HUES48 (cell line): Measurements from ENCODE around the gene GRIFIN.

Experiments
- H3K27ac ChIP-seq: one replicate; pipeline ENCODE4 v1.7.0; 2013; ENCODE audit warnings: low read depth, low read length, inconsistent platforms
- H3K27me3 ChIP-seq: 2 replicates; pipeline ENCODE4 v1.6.1; 2013; ENCODE audit warnings: mild to moderate bottlenecking, low read length; ENCODE audit not compliant: control insufficient read depth, insufficient read depth
- H3K36me3 ChIP-seq: 2 replicates; pipeline ENCODE4 v1.6.1; 2013; ENCODE audit warnings: low read length; ENCODE audit not compliant: control insufficient read depth, insufficient read depth
- H3K4me1 ChIP-seq: 2 replicates; pipeline ENCODE4 v1.6.1; 2013; ENCODE audit warnings: mild to moderate bottlenecking, low read length; ENCODE audit not compliant: control insufficient read depth, insufficient read depth
- H3K4me3 ChIP-seq: 2 replicates; pipeline ENCODE4 v1.5.1; 2013; ENCODE audit warnings: mild to moderate bottlenecking, low read depth, low read length
- H3K9ac ChIP-seq: 2 replicates; pipeline ENCODE4 v1.6.1; 2013; ENCODE audit warnings: mild to moderate bottlenecking, low read depth, low read length, moderate library complexity
- H3K9me3 ChIP-seq: 2 replicates; pipeline ENCODE4 v1.6.1; 2013; ENCODE audit warnings: low read length; ENCODE audit not compliant: control insufficient read depth, insufficient read depth

The GRIFIN gene

DNA sequence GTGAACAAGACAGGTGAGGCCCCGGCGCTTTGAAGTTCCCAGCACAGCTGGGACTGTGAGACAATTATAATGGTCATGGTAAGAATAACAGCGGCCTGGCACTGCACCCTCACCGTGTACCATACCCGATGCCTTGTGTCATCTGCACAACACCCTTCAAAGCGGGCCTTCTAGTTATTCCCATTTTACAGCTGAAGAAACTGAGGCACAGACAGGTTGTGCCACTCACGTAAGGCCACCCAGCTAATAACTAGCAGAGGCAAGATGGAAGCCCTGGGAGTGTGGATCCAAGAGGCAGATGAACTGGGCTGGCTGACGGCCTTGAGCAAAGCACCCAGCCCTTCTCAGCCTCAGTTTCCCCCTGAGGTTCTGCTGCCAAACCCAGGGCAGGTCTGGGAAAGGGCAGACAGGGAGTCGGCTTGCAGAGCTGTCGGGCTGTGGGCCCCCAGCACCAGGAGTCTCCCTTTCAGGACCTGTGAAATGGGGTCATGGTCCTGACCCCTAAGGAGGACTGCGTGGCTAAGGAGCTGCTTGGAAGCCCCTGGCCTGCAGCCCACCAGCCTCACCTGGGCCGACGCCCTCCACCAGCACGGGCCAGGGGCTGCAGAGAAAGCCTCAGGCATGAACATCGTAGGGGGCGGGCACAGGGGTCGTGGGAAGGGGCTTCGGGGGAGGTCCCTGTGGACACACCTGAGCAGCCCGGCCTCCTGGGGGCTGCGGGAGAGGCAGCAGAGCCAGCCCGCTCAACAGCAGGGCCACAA, 28.1 kb upstream of the GRIFIN start:
- Histone ChIP-seq H3K27me3 (no peaks in the 10 kb centered on the region), H3K36me3 (no peaks in the 10 kb centered on the region), H3K9ac (no peak overlapping the region), H3K4me3 (no peak overlapping the region), H3K4me1 (peaks cover 9% of the 10 kb centered on the region), H3K27ac (no peak overlapping the region), H3K9me3 (no peaks in the 10 kb centered on the region)

DNA sequence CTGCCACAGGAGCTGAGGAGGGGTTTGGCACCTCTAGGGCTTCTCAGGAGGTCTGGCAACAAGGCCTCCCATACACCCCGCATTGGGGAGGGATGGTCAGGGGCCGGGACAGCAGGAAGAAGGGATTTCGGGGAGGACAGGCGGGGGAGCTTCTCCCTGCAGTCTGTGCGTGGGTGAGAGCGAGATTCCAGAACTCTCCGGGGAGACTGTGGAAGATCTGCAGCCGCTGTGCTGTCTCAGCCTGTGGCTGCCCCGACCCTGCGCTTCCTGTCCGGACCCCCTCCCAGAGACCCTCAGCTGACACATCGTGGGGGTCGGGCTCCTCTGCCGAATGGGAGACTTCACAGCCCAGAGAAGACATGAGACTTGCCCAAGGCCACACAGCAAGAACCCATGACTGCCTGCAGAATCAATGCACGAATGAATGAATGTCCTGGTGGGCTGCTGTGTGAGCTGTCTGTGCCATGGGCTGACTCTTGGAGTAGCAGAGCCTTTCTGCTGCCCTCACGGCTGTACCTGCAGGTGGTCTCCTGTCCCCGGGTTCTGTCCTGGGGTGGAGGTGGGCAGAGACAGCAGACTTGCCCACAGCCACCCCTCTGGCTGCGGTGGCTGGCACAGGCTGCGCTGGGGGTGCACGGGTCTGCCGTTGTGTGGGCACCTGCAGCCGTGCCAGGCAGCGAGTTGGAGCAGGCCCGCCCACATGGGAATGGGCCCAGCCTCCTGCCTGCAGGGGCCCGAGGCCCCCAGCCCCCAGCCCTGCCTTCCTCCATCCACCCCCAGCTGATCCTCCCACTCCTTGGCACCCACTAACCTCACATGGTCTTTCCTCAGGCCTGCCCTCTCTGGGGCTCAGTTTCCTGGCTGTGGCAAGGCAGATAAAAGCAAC, 27.1 kb upstream of the GRIFIN start:
- no peak overlapping the region for H3K27ac ChIP-seq

DNA sequence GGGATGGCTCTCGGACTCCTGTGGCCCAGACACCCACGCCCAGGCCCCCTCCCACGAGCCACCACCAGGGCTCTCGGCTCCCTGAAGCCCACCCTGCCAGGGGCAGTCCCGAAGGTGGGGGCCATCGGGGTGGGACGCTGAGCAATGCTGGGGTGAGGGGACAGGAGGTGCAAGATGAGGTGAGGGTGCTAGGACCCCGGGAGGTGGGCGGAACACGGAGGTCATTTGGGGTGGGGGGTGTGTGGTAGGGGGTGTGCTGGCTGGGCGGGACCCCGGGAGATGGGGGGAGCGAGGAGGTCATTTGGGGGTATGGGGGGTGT, 26.4 kb upstream of the GRIFIN start:
- peaks cover 24% of the 10 kb centered on the region for H3K4me1 ChIP-seq
- H3K27ac ChIP-seq, result no peak overlapping the region
- no peaks in the 10 kb centered on the region for H3K36me3 ChIP-seq
- no peak overlapping the region for H3K4me3 ChIP-seq
- no peaks in the 10 kb centered on the region for H3K27me3 ChIP-seq
- no peaks in the 10 kb centered on the region for H3K9me3 ChIP-seq
- H3K9ac ChIP-seq, result no peak overlapping the region

More for the DNA sequence above, 27.1 kb upstream of the GRIFIN start:
- Histone ChIP-seq H3K4me3 (no peak overlapping the region), H3K9me3 (no peaks in the 10 kb centered on the region), H3K9ac (no peak overlapping the region), H3K36me3 (no peaks in the 10 kb centered on the region), H3K27me3 (no peaks in the 10 kb centered on the region), H3K4me1 (peaks cover 20% of the 10 kb centered on the region)

DNA sequence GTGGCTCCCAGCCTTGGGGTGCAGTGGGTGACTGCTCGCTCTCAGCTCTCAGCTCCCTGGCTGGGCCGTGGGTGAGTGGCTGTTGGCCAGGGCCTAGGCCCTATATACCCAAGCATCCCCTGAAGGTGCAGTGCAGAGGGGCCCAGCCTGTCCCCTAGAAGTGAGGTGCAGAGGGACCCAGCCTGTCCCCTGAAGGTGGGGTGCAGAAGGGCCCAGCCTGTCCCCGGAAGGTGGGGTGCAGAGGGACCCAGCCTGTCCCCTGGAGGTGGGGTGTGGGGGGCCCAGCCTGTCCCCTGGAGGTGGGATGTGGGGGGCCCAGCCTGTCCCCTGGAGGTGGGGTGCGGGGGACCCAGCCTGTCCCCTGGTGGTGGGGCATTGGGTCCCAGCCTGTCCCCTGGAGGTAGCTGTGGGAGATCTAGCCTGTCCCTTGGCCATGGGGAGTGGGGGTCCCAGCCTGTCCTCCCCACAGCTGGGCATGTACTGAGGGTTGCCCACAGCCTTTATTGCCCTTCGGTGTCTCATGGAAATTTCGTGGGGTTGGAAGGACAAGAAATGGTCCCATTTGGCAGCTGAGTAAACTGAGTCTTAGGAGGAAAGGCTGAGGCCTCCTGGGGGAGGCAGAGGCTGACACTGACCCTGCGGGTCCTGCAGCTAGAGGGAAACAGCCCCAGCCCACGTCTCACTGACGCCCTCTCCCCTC, 25.9 kb upstream of the GRIFIN start:
- Histone ChIP-seq H3K27ac (no peak overlapping the region), H3K36me3 (no peaks in the 10 kb centered on the region), H3K4me3 (no peak overlapping the region), H3K9me3 (no peaks in the 10 kb centered on the region), H3K4me1 (peaks cover 24% of the 10 kb centered on the region), H3K27me3 (no peaks in the 10 kb centered on the region), H3K9ac (no peak overlapping the region)

DNA sequence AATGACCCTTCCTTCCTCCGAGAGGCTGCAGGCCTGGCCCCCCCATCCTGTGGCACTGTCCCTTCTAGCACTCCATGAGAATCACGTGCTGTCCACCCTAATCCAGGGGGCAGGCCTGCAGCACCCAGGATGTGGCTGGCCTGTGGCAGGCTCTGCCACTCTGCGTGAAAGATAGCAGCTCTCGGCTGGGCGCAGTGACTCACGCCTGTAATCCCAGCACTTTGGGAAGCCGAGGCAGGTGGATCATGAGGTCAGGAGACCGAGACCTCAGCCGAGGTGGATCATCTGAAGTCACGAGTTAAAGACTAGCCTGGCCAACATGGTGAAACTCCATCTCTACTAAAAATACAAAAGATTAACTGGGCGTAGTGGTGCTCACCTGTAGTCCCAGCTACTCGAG, 24.5 kb upstream of the GRIFIN start:
- no peaks in the 10 kb centered on the region for H3K27me3 ChIP-seq
- no peaks in the 10 kb centered on the region for H3K36me3 ChIP-seq
- H3K4me3 ChIP-seq, result no peak overlapping the region
- peak overlapping the region; percentile 64 for H3K27ac ChIP-seq
- H3K9me3 ChIP-seq, result no peaks in the 10 kb centered on the region
- peaks cover 24% of the 10 kb centered on the region for H3K4me1 ChIP-seq
- no peak overlapping the region for H3K9ac ChIP-seq

DNA sequence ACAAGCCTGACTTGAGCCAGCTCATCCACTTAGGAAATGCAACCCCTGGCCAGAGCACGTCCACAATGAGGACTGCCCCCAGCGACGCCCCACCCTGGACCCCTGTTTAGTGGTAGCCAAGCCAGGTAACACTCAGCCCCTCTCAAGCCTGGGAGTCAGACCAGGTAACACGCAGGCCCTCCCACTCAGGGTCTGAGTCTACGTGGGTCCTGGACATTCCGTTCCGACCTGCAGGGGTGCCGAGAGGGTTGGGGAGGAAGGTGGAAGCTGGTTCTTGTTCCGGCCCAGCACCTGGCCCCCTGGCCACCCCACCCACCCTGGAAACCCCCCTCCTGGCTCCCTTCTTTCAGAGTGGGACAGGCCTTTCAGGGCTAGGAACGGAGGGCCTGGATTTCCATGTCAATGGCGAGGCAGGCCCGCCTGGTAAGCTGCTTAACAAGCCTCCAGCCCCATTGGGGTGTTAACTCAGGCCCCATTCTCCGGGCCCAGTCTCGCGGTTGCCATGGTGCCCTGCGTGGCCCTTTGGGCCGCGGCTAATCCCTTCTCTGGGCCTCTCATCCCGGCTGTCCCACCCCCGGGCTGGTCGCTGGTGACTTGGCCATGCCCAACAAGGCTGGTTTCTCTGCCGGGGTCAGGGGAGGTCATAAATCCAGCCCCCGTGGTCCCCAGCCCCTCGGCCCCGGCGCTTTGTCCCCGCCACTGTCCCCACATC, 23.7 kb upstream of the GRIFIN start:
- no peaks in the 10 kb centered on the region for H3K9me3 ChIP-seq
- no peak overlapping the region for H3K9ac ChIP-seq
- H3K4me3 ChIP-seq, result no peak overlapping the region
- H3K27ac ChIP-seq, result peak overlapping the region; percentile 64
- peaks cover 28% of the 10 kb centered on the region for H3K4me1 ChIP-seq
- no peaks in the 10 kb centered on the region for H3K36me3 ChIP-seq
- H3K27me3 ChIP-seq, result no peaks in the 10 kb centered on the region

DNA sequence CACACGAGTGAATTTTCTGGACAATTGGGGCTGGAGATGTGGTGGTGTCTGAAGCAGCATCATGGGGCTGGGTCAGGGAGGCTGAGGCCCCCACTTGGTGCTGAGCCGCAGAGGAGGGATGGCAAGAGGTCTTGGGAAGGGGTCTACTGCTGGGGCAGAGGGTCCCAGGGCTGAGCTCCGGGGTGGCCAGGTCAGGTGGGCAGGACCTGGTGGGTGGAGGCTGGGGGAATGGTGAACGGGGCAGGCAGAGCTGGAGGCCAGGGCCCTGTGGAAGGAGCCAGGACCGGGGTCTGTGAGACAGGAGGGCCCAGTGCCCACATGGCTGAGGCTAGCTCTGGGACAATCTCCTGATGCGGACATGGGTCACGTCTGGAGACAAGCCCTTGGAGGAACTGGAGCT, 23.0 kb upstream of the GRIFIN start:
- H3K4me3 ChIP-seq, result no peak overlapping the region
- peaks cover 28% of the 10 kb centered on the region for H3K4me1 ChIP-seq
- H3K9ac ChIP-seq, result no peak overlapping the region
- no peaks in the 10 kb centered on the region for H3K36me3 ChIP-seq
- H3K27me3 ChIP-seq, result no peaks in the 10 kb centered on the region
- H3K9me3 ChIP-seq, result no peaks in the 10 kb centered on the region
- H3K27ac ChIP-seq, result peak overlapping the region; percentile 64

DNA sequence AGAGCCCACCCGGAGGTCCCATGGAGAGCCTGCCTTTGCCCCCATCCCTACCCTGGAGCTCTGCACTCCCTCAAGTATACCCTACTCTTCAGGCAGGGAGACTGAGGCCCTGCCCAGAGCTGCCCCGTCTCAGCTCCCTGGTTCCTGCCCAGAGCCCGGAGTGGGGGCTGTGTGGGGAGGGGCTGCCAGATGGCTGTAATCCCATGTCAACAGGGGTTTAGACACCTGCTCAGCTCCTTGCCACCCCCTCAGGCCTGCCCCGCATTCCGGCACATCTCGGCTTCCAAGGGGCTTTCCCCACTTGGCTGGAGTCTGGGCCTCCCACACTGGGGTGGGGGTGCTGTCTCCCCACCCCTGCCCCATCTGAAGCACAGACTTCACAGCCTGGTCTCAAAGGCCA, 22.5 kb upstream of the GRIFIN start:
- Histone ChIP-seq H3K27ac (no peak overlapping the region), H3K4me1 (peaks cover 28% of the 10 kb centered on the region), H3K9me3 (no peaks in the 10 kb centered on the region), H3K4me3 (no peak overlapping the region), H3K36me3 (no peaks in the 10 kb centered on the region), H3K9ac (no peak overlapping the region), H3K27me3 (no peaks in the 10 kb centered on the region)

DNA sequence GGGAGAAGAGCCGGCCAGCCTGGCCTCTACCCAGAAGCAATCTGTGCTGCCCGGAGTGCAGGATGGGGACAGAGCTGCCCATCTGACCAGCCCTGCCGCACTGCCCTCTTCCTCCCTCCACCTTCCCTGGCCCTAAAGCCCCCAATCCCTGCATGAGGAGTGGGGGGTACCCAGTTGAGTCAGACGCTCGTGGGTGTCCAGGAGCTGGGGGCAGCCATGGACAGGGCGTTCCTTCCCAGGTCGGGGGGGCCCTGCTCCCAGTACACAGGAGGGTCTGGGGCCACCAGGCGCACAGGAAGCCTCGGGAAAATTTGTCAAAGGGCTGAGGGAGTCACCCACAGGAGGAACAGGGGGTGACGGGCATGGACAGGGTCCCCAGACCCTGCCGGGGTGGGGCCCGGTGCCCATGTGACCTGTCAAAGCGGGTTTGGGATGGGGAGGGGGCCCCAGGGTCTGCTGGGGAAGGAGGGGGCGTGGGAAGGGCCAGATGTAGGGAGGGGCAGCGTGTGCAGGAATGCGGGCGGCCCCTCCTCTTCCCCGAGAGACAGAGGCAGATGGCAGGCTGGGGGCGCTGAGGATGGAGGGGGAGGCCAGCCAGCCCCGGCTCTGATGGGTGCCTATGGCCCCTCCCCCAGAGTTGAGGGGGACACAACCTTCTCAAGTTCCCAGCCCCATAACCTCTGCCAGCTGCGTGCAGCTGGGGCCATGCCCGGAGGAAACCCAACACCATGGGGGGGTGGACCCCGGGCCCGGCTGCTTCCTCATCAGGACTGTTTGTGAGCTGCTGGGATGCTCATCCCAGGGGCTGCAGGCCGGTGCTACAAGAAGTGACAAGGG, 21.5 kb upstream of the GRIFIN start:
- H3K4me3 ChIP-seq, result no peak overlapping the region
- H3K36me3 ChIP-seq, result no peaks in the 10 kb centered on the region
- H3K27ac ChIP-seq, result peak overlapping the region; percentile 28
- no peaks in the 10 kb centered on the region for H3K9me3 ChIP-seq
- no peaks in the 10 kb centered on the region for H3K27me3 ChIP-seq
- H3K9ac ChIP-seq, result no peak overlapping the region
- H3K4me1 ChIP-seq, result peaks cover 28% of the 10 kb centered on the region

DNA sequence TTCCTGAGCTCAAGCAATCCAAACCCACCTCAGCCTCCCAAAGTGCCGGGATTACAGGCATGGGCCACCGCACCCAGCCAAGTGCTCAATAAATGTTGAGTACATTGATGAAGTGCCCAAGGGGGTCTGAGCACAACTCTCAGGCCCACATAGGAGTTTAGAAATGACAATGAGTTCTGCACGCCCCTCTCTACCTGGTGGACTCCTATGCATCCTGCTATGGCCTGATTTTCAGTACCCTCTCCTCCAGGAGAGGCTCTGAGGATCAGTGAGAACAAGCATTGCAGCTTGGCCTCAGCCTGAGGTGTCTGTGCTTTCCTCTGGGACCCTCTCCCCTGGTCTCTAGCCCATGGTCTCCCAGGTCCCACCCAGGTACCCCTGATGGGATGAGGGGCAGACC, 20.9 kb upstream of the GRIFIN start:
- Histone ChIP-seq H3K9me3 (no peaks in the 10 kb centered on the region), H3K27me3 (no peaks in the 10 kb centered on the region), H3K4me1 (peaks cover 28% of the 10 kb centered on the region)

More for the DNA sequence above, 20.9 kb upstream of the GRIFIN start:
- Histone ChIP-seq H3K27ac (peak overlapping the region; percentile 22), H3K36me3 (no peaks in the 10 kb centered on the region), H3K9ac (0 out of 2 replicates have a peak overlapping the region, but pooled peaks have one; percentile 25), H3K4me3 (no peak overlapping the region)
